HEK293T (cell line): ENCODE data around the gene VPS26B.
"Not testable (repeated sequence)": the region's sequence is repeated elsewhere in the genome, so short reads cannot be mapped to it uniquely, and the experiment has no call there.

Experiments used
- CTCF ChIA-PET: fragments of 350-600 bp; formaldehyde crosslinking; extraction: SDS; loops from one replicate; lab custom pipeline; 2021; ENCODE audit warnings: antibody characterized with exemption, inconsistent platforms; lab: Yijun Ruan, JAX
- POLR2A ChIA-PET: fragments of 350-600 bp; formaldehyde crosslinking; extraction: SDS; loops from one replicate; lab custom pipeline; 2020; ENCODE audit warnings: antibody characterized with exemption, inconsistent platforms; lab: Yijun Ruan, JAX
- DNase-seq: peaks from one replicate; pipeline ENCODE4 v3.0.0; 2012; ENCODE audit warnings: mixed read lengths; ENCODE audit errors: extremely low spot score
- ARNT ChIP-seq: fragments of 450-650 bp; IDR thresholded peaks from 2 replicates; pipeline ENCODE4 v1.6.1; 2017; ENCODE audit warnings: mild to moderate bottlenecking
- BHLHE40 ChIP-seq: fragments of 450-650 bp; IDR thresholded peaks from 2 replicates; pipeline ENCODE4 v1.6.1; 2016; ENCODE audit warnings: mild to moderate bottlenecking, moderate library complexity, borderline replicate concordance
- CTBP1 ChIP-seq: fragments of 450-650 bp; IDR thresholded peaks from 2 replicates; pipeline ENCODE4 v1.6.1; 2016; ENCODE audit warnings: borderline replicate concordance
- ELF4 ChIP-seq: fragments of 450-650 bp; IDR thresholded peaks from 2 replicates; pipeline ENCODE4 v1.6.1; 2017; ENCODE audit warnings: antibody characterized with exemption
- FOXA1 ChIP-seq: fragments of 450-650 bp; IDR thresholded peaks from 2 replicates; pipeline ENCODE4 v1.6.1; 2016; ENCODE audit warnings: mild to moderate bottlenecking
- FOXK2 ChIP-seq: fragments of 450-650 bp; IDR thresholded peaks from 2 replicates; pipeline ENCODE4 v1.6.1; 2016; ENCODE audit warnings: mild to moderate bottlenecking
- FOXM1 ChIP-seq: fragments of 450-650 bp; IDR thresholded peaks from 2 replicates; pipeline ENCODE4 v1.6.1; 2017; ENCODE audit warnings: mild to moderate bottlenecking, borderline replicate concordance
- HDGF ChIP-seq: fragments of 450-650 bp; IDR thresholded peaks from 2 replicates; pipeline ENCODE4 v1.6.1; 2017; ENCODE audit warnings: antibody characterized with exemption, borderline replicate concordance
- L3MBTL2 ChIP-seq: fragments of 450-650 bp; conservative IDR thresholded peaks from 2 replicates; pipeline ENCODE4 v1.6.1; 2016; ENCODE audit warnings: mild to moderate bottlenecking
- LEF1 ChIP-seq: fragments of 450-650 bp; IDR thresholded peaks from 2 replicates; pipeline ENCODE4 v1.6.1; 2017; ENCODE audit warnings: mild to moderate bottlenecking, borderline replicate concordance
- NFRKB ChIP-seq: fragments of 450-650 bp; IDR thresholded peaks from 2 replicates; pipeline ENCODE4 v1.6.1; 2016; ENCODE audit warnings: mild to moderate bottlenecking, moderate library complexity
- SP1 ChIP-seq: fragments of 450-650 bp; IDR thresholded peaks from 2 replicates; pipeline ENCODE4 v1.6.1; 2017
- SUZ12 ChIP-seq: fragments of 450-650 bp; IDR thresholded peaks from 2 replicates; pipeline ENCODE4 v1.6.1; 2016; ENCODE audit warnings: mild to moderate bottlenecking
- TARDBP ChIP-seq: fragments of 450-650 bp; IDR thresholded peaks from 2 replicates; pipeline ENCODE4 v1.6.1; 2016
- ZNF384 ChIP-seq: fragments of 450-650 bp; IDR thresholded peaks from 2 replicates; pipeline ENCODE4 v1.6.1; 2016
- TF ChIP-seq, protein P1 (sequence below): fragments of 450-650 bp; IDR thresholded peaks from 2 replicates; pipeline ENCODE4 v1.6.1; 2016

VPS26B gene

DNA sequence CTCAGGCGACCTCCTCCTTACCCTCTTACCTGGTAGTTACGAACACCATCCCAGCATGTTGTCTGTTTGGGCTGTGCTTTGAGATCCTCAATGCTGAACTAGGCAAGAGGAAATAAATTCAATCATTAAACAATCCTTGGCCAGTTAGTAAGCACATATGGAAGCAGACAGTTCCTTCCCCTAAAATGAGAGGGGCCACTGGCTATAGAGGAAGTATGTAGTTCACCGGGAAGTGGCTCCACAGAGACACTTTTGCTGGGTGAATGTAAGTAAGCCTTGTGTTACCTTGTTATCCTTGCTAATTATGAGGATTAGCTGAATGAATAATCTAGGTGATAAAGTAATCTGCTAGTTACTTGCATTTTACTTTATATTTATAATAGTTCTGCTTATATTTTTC lies 25.8 kb downstream of the VPS26B start:
- DNase-seq = no peak
- TF ChIP-seq, protein P1, sequence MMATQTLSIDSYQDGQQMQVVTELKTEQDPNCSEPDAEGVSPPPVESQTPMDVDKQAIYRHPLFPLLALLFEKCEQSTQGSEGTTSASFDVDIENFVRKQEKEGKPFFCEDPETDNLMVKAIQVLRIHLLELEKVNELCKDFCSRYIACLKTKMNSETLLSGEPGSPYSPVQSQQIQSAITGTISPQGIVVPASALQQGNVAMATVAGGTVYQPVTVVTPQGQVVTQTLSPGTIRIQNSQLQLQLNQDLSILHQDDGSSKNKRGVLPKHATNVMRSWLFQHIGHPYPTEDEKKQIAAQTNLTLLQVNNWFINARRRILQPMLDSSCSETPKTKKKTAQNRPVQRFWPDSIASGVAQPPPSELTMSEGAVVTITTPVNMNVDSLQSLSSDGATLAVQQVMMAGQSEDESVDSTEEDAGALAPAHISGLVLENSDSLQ = no peak
- TF ChIP-seq SP1 (no peak), SUZ12 (no peak), L3MBTL2 (no peak), FOXK2 (no peak), FOXM1 (no peak), ZNF384 (no peak), BHLHE40 (no peak), HDGF (no peak), ARNT (no peak)
- ChIA-PET CTCF (no interaction called here), POLR2A (interaction anchor here (1.6 kb wide), 1 partner anchor 25 kb away, joined by 4 read pairs; the partner anchor contains the start of gene VPS26B)

DNA sequence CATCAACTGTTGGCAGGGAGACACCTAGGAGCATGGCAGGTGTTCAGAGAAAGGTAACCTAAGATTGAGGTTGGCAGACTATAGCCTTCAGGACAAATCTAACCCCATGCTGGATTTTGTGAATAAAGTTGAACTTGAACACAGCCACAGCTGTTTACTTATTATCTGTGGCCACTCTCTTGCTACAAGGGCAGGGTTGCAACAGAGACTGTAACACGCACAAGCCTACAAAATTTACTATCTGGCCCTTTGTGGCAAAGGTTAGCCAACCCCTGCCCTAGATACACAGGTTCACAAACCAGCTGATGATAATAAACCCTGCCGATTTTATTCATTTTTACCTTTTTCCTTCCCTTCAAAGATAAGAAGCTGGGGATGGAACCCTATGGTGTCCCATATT lies 26.2 kb downstream of the VPS26B start:
- POLR2A ChIA-PET = interaction anchor here (1.6 kb wide), 1 partner anchor 26 kb away, joined by 4 read pairs; the partner anchor contains the start of gene VPS26B
- CTCF ChIA-PET = no interaction called here
- TF ChIP-seq ARNT = no peak
- TF ChIP-seq, protein P1 = no peak
- TF ChIP-seq BHLHE40 = no peak
- TF ChIP-seq SP1 = no peak
- no peak for TF ChIP-seq ZNF384
- TF ChIP-seq CTBP1 = no peak
- TF ChIP-seq HDGF = no peak
- TF ChIP-seq FOXM1 = no peak
- TF ChIP-seq FOXK2 = no peak
- no peak for TF ChIP-seq TARDBP
- TF ChIP-seq NFRKB = no peak
- TF ChIP-seq LEF1 = no peak
- no peak for TF ChIP-seq ELF4
- no peak for TF ChIP-seq L3MBTL2
- no peak for TF ChIP-seq FOXA1
- no peak for TF ChIP-seq SUZ12
- DNase-seq = no peak

DNA sequence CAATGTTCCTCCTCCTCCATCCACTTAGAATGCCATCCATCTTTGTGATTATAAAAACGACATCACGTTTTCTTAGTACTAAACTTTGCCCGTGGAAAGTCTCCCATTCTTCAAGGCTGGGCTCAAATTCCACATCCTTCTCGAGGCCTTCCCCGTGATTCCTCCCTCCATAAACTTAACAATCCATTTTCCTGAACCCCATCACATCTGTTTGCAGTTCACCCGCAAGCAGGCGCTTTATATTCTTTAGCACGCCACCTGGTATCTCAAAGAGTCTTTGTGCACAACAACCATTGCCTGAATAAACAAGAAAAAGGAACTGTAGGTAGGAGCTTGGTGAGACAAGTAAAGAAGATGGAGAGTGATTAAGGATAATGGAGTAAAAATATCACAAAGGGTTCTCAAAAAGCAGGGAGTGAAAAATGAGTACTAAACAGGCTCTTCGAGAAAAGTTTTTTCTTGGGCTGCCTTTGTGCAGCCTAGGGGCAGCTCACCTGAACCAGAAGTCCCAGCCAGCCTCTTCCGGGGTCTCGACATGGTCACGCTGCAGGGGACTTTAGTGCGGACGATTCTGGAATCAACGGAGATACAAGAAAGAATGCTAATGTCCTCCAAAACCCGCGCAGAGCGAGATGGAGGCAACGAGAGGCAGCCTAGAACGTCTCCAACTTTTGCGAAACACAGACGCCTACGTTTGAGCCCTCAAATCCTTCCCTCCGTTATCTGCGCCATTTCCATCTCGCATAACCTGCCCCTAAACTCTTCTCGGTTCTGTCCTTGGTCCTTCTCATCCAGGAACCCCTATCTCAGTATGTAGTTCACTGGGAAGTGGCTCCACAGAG lies 28.1 kb downstream of the VPS26B start:
- POLR2A ChIA-PET = interaction anchor here (0.6 to 3.4 kb wide), 6 partner anchors 9 to 28 kb away, joined by 3 to 22 read pairs (median 5); partner anchors contain the start of genes GLB1L3, NCAPD3 and VPS26B
- peak; percentile 40 for DNase-seq
- CTCF ChIA-PET = interaction anchor here (1.6 kb wide), 1 partner anchor 21 kb away, joined by 4 read pairs; no protein-coding TSS in a partner anchor
- TF ChIP-seq, protein P1 = no peak
- no peak for TF ChIP-seq SP1
- TF ChIP-seq CTBP1 = 0 out of 2 replicates have a peak, but pooled peaks have one; percentile 14
- TF ChIP-seq BHLHE40 = no peak
- no peak for TF ChIP-seq FOXM1
- no peak for TF ChIP-seq SUZ12
- TF ChIP-seq NFRKB = no peak

DNA sequence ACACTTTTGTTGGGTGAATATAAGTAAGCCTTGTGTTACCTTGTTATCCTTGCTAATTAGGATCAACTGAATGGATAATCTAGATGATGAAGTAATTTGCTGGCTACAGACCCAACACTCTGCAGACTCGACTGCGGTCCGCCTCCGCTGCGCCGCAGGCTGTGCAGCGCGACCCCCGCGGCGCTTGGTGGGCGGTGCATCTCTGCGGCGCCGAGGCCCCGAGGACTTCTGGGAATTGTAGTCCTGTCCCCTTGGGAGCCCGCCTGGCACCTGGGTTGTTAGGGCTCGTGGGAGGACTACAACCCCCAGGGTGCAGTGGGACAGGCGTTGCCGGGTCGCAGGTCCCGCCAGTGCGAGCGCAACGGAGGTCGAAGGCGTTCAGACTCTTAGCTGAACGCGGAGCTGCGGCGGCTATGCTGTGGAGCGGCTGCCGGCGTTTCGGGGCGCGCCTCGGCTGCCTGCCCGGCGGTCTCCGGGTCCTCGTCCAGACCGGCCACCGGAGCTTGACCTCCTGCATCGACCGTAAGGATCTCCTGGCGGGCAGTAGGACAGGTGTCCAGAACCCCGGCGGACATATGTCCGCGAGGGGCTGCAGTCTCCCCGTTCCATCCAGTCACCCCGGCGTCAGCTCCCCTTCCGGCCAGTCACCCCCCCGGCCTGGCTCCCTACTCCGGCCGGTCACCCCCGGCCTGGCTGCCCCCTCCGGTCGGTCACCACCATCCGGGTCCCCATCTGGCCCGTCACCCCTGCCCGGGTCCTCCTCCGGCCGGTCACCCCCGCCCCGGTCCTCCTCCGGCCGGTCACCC lies 28.9 kb downstream of the VPS26B start, which contains the start of the genes ACAD8 and THYN1:
Gene ACAD8, plus strand, starts transcription at position 381 of the 806 bp plus-strand sequence. Its CDS starts 33 bp downstream, at position 414.
Gene THYN1, minus strand, starts transcription at position 165 of the 806 bp plus-strand sequence. CDS start 470 bp downstream, outside the sequence.
- TF ChIP-seq SUZ12 = peak; percentile 67; the same call in 1 of the 2 replicates
- no peak for TF ChIP-seq FOXK2
- no peak for TF ChIP-seq ZNF384
- 0 out of 2 replicates have a peak, but pooled peaks have one; percentile 10 for TF ChIP-seq L3MBTL2
- no peak for TF ChIP-seq CTBP1
- CTCF ChIA-PET = interaction anchor here (1.6 kb wide), 1 partner anchor 20 kb away, joined by 4 read pairs; no protein-coding TSS in a partner anchor
- POLR2A ChIA-PET = interaction anchor here (0.9 to 3.4 kb wide), 5 partner anchors 9 to 29 kb away, joined by 3 to 22 read pairs (median 5); partner anchors contain the start of genes GLB1L3, NCAPD3 and VPS26B
- peak; percentile 99 for DNase-seq

DNA sequence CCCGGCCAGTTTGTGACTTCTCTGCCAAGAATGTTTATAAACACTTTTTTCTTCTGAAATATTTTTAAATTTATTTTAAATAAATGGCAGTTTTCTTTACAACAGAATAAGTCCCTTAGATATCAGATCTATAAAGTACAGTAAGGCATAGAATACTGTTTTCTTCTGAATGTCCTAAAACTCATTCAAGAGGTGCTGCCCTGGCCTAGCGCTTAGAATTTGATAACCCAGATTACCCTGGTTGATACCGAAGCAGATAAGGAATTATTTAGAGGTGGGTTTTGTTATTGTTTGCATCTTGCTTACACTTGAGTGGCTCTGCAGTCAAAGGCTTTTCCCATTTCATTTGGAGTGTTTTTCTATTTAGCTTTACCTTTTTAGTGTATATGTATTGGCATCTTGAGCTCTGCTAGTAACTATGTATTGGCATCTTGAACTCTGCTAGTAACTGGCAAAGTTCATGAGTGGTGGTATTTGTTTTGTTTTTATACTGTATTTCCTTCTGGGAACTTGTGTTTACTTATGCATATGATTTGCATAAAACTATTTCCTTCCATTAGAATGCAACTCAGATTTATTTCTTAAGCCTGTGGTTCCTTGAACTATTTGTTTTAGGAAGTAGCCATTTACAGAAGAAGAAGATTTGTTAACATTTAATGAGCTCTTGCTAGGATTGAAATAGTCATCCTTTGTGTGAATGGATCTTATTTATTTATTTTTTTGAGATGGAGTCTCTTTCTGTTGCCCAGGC lies 30.1 kb downstream of the VPS26B start:
- DNase-seq = no peak
- ChIA-PET CTCF (interaction anchor here (1.6 kb wide), 1 partner anchor 19 kb away, joined by 4 read pairs; no protein-coding TSS in a partner anchor), POLR2A (interaction anchor here (2.5 to 3.4 kb wide), 2 partner anchors 18 to 30 kb away, joined by 15 to 22 read pairs; partner anchors contain the start of genes NCAPD3 and VPS26B)
- TF ChIP-seq TARDBP = no peak

DNA sequence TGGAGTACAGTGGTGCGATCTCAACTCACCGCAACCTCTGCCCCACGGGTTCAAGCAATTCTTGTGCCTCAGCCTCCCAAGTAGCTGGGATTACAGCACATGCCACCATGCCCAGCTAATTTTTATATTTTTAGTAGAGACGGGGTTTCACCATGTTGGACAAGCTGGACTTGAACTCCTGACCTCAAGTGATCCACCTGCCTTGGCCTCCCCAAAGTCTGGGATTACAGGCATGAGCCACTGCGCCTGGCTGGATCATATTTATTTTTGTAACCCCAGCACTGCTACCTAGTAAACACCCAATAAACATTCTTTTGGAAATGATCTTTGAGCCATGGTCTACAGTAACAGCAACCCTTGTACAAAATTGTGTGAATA lies 30.7 kb downstream of the VPS26B start:
- DNase-seq, CTCF ChIA-PET: not testable (repeated sequence)
- POLR2A ChIA-PET = interaction anchor here (2.5 to 3.4 kb wide), 2 partner anchors 18 to 31 kb away, joined by 15 to 22 read pairs; partner anchors contain the start of genes NCAPD3 and VPS26B
